GM18909 (cell line): Measurements from ENCODE around the gene WAPL.

Source experiments
- ATAC-seq: cut with Tn5 transposase; IDR thresholded peaks from one replicate; pipeline ENCODE4 v1.9.1; 2021; ENCODE audit warnings: mild to moderate bottlenecking; ENCODE audit not compliant: unreplicated experiment, poor library complexity

WAPL gene

GRCh38 chr10:86419101-86419500 is 102.5 kb downstream of the WAPL start:
- no peak for ATAC-seq

- ATAC-seq = no peak
Measured at GRCh38 chr10:86415583-86415982, 106.0 kb downstream of the WAPL start.

DNA sequence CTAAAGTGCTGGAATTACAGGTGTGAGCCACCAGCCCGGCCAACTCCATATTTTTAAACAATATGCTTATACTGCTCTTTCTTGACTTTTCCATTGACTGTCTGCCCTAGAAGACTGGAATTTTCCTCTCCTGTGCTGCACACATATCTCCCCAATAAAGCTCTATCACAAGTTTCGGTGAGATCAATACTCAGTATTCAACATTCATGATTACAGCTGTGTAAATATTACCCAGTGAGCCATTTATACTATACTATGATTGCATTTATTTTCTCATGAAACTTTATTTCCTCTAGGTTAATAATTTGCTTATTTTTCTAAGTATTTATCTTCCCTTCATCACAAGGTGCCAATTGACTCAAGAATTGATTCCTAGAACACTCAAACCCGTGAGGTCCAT is 106.5 kb downstream of the WAPL start:
- no peak for ATAC-seq

DNA sequence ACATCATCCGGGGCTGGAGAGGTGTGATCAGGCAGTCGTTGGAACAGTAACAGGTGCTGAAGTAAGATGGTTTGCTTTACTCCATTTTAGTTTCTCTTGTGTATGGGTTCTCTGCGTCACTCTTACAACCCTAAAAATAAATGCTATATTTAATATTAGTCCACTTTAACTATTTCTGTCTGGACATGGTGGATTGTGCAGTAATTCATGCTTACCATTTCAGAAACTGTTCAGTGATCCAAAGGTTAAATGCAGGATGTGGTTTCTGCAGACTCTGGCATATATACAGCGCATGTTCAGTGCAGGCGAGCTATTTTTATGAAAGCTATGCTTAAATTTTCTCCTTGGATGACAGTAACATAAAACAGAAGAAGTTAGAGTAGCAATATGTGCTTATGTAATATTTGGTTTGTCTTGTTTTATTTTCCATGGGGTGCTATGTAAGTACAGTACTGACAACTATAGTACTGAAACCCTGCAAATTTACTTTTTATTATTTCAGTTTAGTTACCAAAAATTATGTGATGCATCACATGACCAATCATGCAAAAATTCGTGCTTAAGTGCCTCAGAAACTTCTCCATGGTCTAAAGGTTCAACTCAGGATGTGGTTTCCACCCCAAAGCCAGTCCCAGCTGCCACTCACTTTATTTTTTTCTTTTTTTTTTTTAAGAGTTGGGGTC is 108.4 kb downstream of the WAPL start:
- peak; percentile 76 for ATAC-seq

DNA sequence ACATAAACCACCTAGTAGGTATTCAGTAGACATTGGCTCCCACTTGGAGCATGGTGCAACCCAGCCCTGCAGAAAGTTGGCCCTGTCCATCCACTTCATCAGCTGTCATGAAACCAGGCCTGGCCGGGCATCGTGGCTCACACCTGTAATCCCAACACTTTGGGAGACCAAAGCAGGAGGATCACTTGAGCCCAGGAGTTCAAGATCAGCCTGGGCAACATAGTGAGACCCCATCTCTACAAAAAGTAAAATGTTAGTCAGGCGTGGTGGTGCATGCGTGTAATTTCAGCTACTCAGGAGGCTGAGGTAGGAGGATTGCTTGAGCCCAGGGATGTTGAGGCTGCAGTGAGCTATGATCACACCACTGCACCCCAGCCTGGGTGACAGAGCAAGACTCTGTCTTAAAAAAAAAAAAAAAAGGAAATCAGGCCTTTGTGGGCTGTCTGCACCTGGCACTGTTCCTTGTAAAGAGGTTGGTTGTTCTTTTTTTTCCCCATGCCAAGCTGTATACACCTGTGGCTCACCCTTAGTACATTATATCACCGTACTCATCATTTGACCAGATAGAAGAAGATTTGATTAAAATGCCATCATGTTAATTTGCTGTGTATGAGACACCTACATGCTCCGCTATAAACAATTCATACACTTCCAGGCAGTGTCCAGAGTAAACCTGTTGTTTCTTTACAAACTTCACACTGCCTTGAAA is 109.6 kb downstream of the WAPL start:
- no peak for ATAC-seq

GRCh38 chr10:86411281-86411841 is 110.2 kb downstream of the WAPL start:
- ATAC-seq = peak; percentile 56

GRCh38 chr10:86410542-86411124 is 111.0 kb downstream of the WAPL start:
- no peak for ATAC-seq

DNA sequence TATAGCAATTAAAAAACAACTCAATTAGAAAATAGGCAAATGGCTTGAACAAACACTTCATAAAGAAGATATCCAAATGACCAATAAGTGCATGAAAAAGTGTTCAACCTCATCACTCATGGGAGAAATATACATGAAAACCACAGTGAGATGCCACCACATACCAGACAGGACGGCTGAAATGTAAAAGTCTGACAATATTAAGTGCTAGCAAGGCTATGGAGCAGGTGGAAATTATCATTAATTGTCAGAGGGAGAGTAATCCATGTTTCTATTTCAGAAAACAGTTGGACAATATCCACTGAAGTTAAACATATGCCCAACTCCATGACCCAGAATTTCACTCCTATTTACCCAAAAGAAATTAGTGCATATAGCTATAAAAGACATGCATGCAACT is 112.4 kb downstream of the WAPL start:
- ATAC-seq = no peak

GRCh38 chr10:86403183-86403797 is 118.3 kb downstream of the WAPL start:
- no peak for ATAC-seq

- no peak for ATAC-seq
Measured at GRCh38 chr10:86402283-86402941, 119.2 kb downstream of the WAPL start.

GRCh38 chr10:86401588-86402282 is 119.9 kb downstream of the WAPL start:
- ATAC-seq = no peak

DNA sequence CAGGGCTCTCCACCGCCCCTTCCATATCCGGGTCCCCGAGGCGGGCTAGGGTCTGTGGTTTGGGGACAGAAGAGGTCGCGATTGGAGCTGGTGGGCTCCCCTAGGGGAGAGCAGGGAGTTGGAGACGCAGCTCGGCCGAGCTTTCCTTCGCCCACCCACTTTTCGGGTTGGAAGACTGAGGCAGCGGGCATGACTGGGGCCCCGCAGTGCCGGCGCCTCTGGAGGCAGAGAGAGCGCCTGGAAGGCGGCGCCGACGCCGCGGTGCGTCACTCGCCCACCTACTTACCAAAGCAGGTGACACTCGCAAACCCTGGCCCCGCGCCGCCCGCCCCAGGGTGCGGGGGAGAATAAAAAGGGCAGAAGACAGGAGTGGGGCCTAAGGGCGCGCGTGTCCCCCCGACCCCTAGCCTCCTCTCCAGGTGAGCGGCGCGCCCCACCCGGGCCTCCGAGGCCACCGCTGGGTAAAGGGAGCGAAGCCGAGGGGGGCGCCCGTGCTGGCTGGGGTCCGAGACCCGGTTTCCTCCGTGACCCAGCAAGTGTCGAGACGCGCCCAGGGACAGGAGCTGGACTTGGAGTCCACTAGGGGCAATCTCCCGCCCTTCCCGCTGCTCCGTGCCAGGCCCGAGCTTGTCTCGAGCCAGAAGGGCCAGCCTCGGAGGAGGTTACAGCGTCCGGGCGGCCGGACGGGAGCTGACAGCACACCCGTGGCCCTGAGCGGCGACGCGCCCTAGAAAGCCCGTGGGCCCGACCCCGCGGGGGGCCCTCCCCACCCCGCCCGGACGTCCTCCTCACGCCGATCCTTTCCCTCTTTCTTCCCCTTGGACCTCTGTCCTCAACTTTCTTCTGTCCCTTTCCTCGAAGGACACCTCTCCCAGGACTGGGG is 120.6 kb downstream of the WAPL start:
- ATAC-seq = peak; percentile 37

- peak; percentile 92 for ATAC-seq
Measured at GRCh38 chr10:86399879-86400704, 121.5 kb downstream of the WAPL start.

DNA sequence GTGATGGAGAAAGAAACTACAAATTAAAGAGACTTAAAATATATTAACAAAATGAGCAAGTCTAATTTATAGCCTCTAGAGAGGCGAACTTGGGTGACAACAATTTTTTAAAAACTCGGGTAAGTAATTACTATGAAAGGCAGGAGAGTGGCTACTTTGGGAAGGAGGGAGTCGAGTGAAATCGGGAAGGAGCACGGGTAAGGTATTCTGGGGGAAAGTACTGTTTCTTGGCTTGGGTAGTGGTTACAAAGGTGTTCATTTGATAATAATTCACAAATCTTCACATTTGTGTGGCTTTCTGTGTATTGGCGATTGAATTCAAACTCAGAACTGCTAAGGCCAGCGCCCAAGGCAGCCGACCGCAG is 122.1 kb downstream of the WAPL start:
- ATAC-seq = no peak

GRCh38 chr10:86397120-86397519 is 124.5 kb downstream of the WAPL start:
- no peak for ATAC-seq

DNA sequence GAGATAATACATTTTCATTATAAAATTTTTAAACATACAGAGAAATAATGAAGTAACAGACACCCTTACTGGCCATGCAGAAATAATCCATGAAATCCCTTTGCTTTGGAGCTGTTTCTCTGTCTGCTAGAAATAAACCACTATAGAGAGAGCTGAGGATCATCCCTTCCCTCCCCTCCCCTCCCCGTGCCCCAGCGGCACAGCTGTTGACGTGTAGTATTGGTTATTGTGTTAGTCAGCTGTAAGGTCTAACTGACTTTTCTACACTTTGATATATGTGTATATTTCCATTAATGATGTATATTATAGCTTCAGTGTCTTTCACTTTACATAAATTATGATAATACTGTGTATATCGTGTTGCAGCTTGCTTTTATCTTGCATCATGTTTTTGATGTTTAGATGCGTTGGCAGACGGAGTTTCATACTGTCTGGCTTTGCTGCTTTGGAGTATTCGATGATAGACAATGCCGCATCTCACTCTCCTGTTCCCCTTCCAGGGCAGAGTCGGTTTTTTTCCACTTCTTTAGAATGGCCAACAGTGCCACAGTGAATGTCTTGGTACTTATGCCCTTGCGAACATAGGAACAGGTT is 127.6 kb downstream of the WAPL start:
- no peak for ATAC-seq

DNA sequence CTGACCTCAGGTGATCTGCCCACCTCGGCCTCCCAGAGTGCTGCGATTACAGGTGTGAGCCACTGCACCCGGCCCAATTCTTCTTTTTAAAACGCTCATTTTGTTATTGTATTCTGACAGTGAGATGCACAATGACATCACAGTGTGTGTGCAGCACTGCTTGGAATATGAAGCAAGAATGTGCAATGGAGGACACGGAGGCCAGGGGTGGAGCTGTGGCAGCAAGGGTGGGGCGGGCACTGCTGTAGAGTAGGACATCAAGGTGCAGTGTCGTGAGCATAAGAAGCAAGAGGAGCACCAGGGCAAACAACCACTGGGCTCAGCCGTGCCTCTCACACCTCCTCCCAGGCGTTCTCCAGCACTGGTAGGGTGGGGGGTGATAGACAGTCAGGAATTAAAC is 128.2 kb downstream of the WAPL start:
- ATAC-seq = no peak

DNA sequence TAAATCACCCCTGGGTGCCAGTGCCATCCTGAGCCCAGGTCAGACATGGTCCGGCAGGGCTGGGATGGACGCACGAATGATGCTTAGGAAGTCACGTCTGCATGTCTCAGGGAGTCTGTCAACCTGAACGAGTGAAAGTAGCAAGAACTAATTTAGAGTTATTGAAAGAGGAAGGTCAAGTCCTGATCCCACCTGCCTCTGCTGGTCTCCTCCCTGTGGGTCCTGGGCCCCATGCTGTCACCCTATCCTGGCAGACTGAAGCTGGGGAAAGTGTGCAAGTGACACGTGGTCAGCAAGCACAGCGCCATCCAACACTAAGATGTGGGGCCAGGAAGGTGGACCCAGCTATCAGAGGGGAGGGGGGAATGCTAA is 128.9 kb downstream of the WAPL start:
- ATAC-seq = peak; percentile 58
